ENCODE results near the gene GRPEL1. TPM values are rescaled to one million over a fixed set of nuclear protein-coding genes. Genes with fewer than 3 reads are reported as not detected.

Gene GRPEL1
- total RNA-seq, 1 donor from 2014 or later = 100 TPM

GRCh38 chr4:7027913-7028312 lies 40.0 kb downstream of the GRPEL1 start:
- peaks cover 52% of the 10 kb centered on the region for H3K36me3 Mint-ChIP-seq (ENCODE audit: low read depth)
- H3K27me3 Mint-ChIP-seq = no peaks in the 10 kb centered on the region
- H3K4me3 Mint-ChIP-seq = no peak overlapping the region
- H3K27ac Mint-ChIP-seq = peak overlapping the region; percentile 17
- no peak for DNase-seq
- peaks cover 7% of the 10 kb centered on the region for H3K4me1 Mint-ChIP-seq
- no peaks in the 10 kb centered on the region for H3K9me3 Mint-ChIP-seq
- intact Hi-C loops (cut with micrococcal nuclease) = no loop called here

GRCh38 chr4:7027284-7027683 lies 40.6 kb downstream of the GRPEL1 start:
- H3K9me3 Mint-ChIP-seq = no peaks in the 10 kb centered on the region
- H3K27ac Mint-ChIP-seq = peak overlapping the region; percentile 10

GRCh38 chr4:7026107-7026506 lies 41.8 kb downstream of the GRPEL1 start:
- Mint-ChIP-seq H3K9me3 (no peaks in the 10 kb centered on the region), H3K27me3 (no peaks in the 10 kb centered on the region), H3K27ac (peak overlapping the region; percentile 53), H3K4me3 (no peak overlapping the region), H3K4me1 (peaks cover 7% of the 10 kb centered on the region), H3K36me3 (ENCODE audit: low read depth) (peaks cover 50% of the 10 kb centered on the region)
- no peak for DNase-seq
- intact Hi-C loops (cut with micrococcal nuclease) = no loop called here

More at GRCh38 chr4:7027284-7027683, 40.6 kb downstream of the GRPEL1 start:
- no peak for DNase-seq
- peaks cover 7% of the 10 kb centered on the region for H3K4me1 Mint-ChIP-seq
- no peak overlapping the region for H3K4me3 Mint-ChIP-seq
- H3K27me3 Mint-ChIP-seq = no peaks in the 10 kb centered on the region
- intact Hi-C loops (cut with micrococcal nuclease) = no loop called here
- peaks cover 51% of the 10 kb centered on the region for H3K36me3 Mint-ChIP-seq (ENCODE audit: low read depth)

GRCh38 chr4:7025040-7025602 lies 42.7 kb downstream of the GRPEL1 start:
- H3K4me1 Mint-ChIP-seq = peaks cover 7% of the 10 kb centered on the region
- no peaks in the 10 kb centered on the region for H3K27me3 Mint-ChIP-seq
- intact Hi-C loops (cut with micrococcal nuclease) = no loop called here
- no peaks in the 10 kb centered on the region for H3K9me3 Mint-ChIP-seq
- DNase-seq = no peak
- no peak overlapping the region for H3K27ac Mint-ChIP-seq
- no peak overlapping the region for H3K4me3 Mint-ChIP-seq
- peaks cover 48% of the 10 kb centered on the region for H3K36me3 Mint-ChIP-seq (ENCODE audit: low read depth)

GRCh38 chr4:7024336-7024890 lies 43.5 kb downstream of the GRPEL1 start:
- Mint-ChIP-seq H3K4me3 (no peak overlapping the region), H3K27ac (no peak overlapping the region), H3K27me3 (no peaks in the 10 kb centered on the region), H3K36me3 (ENCODE audit: low read depth) (peaks cover 45% of the 10 kb centered on the region), H3K4me1 (peaks cover 7% of the 10 kb centered on the region), H3K9me3 (no peaks in the 10 kb centered on the region)
- intact Hi-C loops (cut with micrococcal nuclease) = no loop called here
- no peak for DNase-seq

GRCh38 chr4:7023901-7024300 lies 44.0 kb downstream of the GRPEL1 start:
- Mint-ChIP-seq H3K4me3 (no peak overlapping the region), H3K27ac (no peak overlapping the region), H3K27me3 (no peaks in the 10 kb centered on the region), H3K9me3 (no peaks in the 10 kb centered on the region), H3K4me1 (peaks cover 7% of the 10 kb centered on the region), H3K36me3 (ENCODE audit: low read depth) (peaks cover 41% of the 10 kb centered on the region)
- DNase-seq = no peak
- intact Hi-C loops (cut with micrococcal nuclease) = no loop called here

- H3K27me3 Mint-ChIP-seq = no peaks in the 10 kb centered on the region
- no peak for DNase-seq
- peaks cover 40% of the 10 kb centered on the region for H3K36me3 Mint-ChIP-seq (ENCODE audit: low read depth)
- H3K4me3 Mint-ChIP-seq = no peak overlapping the region
- H3K27ac Mint-ChIP-seq = no peak overlapping the region
- H3K9me3 Mint-ChIP-seq = no peaks in the 10 kb centered on the region
- intact Hi-C loops (cut with micrococcal nuclease) = no loop called here
- peaks cover 7% of the 10 kb centered on the region for H3K4me1 Mint-ChIP-seq
These were observed 44.4 kb downstream of the GRPEL1 start for GRCh38 chr4:7023486-7023885.

GRCh38 chr4:7021930-7022664 lies 45.8 kb downstream of the GRPEL1 start:
- no peaks in the 10 kb centered on the region for H3K27me3 Mint-ChIP-seq
- intact Hi-C loops (cut with micrococcal nuclease) = no loop called here
- H3K36me3 Mint-ChIP-seq (ENCODE audit: low read depth) = peaks cover 36% of the 10 kb centered on the region
- H3K4me1 Mint-ChIP-seq = peaks cover under 1% of the 10 kb centered on the region
- H3K4me3 Mint-ChIP-seq = no peak overlapping the region
- DNase-seq = no peak
- H3K27ac Mint-ChIP-seq = no peak overlapping the region
- H3K9me3 Mint-ChIP-seq = no peaks in the 10 kb centered on the region

- H3K4me3 Mint-ChIP-seq = no peak overlapping the region
- no peaks in the 10 kb centered on the region for H3K4me1 Mint-ChIP-seq
- DNase-seq = no peak
- H3K27me3 Mint-ChIP-seq = no peaks in the 10 kb centered on the region
- H3K36me3 Mint-ChIP-seq (ENCODE audit: low read depth) = peaks cover 28% of the 10 kb centered on the region
- no peak overlapping the region for H3K27ac Mint-ChIP-seq
- intact Hi-C loops (cut with micrococcal nuclease) = no loop called here
- no peaks in the 10 kb centered on the region for H3K9me3 Mint-ChIP-seq
These were observed 46.5 kb downstream of the GRPEL1 start for GRCh38 chr4:7021355-7021754.

- intact Hi-C loops (cut with micrococcal nuclease) = no loop called here
- Mint-ChIP-seq H3K9me3 (no peaks in the 10 kb centered on the region), H3K27ac (peak overlapping the region; percentile 34), H3K27me3 (no peaks in the 10 kb centered on the region), H3K4me3 (no peak overlapping the region), H3K36me3 (ENCODE audit: low read depth) (peaks cover 28% of the 10 kb centered on the region), H3K4me1 (no peaks in the 10 kb centered on the region)
- DNase-seq = no peak
These were observed 47.0 kb downstream of the GRPEL1 start for GRCh38 chr4:7020856-7021255.

GRCh38 chr4:7020290-7020689 lies 47.6 kb downstream of the GRPEL1 start:
- DNase-seq = no peak
- intact Hi-C loops (cut with micrococcal nuclease) = no loop called here
- H3K4me1 Mint-ChIP-seq = no peaks in the 10 kb centered on the region
- peaks cover 29% of the 10 kb centered on the region for H3K36me3 Mint-ChIP-seq (ENCODE audit: low read depth)
- no peaks in the 10 kb centered on the region for H3K9me3 Mint-ChIP-seq
- no peak overlapping the region for H3K27ac Mint-ChIP-seq
- no peak overlapping the region for H3K4me3 Mint-ChIP-seq
- H3K27me3 Mint-ChIP-seq = no peaks in the 10 kb centered on the region

GRCh38 chr4:7019367-7019766 lies 48.5 kb downstream of the GRPEL1 start:
- H3K9me3 Mint-ChIP-seq = no peaks in the 10 kb centered on the region
- intact Hi-C loops (cut with micrococcal nuclease) = no loop called here
- H3K4me3 Mint-ChIP-seq = no peak overlapping the region
- no peaks in the 10 kb centered on the region for H3K27me3 Mint-ChIP-seq
- H3K4me1 Mint-ChIP-seq = peaks cover 4% of the 10 kb centered on the region
- H3K27ac Mint-ChIP-seq = no peak overlapping the region
- H3K36me3 Mint-ChIP-seq (ENCODE audit: low read depth) = peaks cover 37% of the 10 kb centered on the region
- no peak for DNase-seq

GRCh38 chr4:7018281-7018680 lies 49.6 kb downstream of the GRPEL1 start:
- H3K4me1 Mint-ChIP-seq = peaks cover 5% of the 10 kb centered on the region
- no peaks in the 10 kb centered on the region for H3K27me3 Mint-ChIP-seq
- H3K36me3 Mint-ChIP-seq (ENCODE audit: low read depth) = peaks cover 46% of the 10 kb centered on the region
- DNase-seq = no peak
- no peak overlapping the region for H3K27ac Mint-ChIP-seq
- no peaks in the 10 kb centered on the region for H3K9me3 Mint-ChIP-seq
- intact Hi-C loops (cut with micrococcal nuclease) = no loop called here
- no peak overlapping the region for H3K4me3 Mint-ChIP-seq

GRCh38 chr4:7017446-7018048 lies 50.3 kb downstream of the GRPEL1 start:
- Mint-ChIP-seq H3K4me1 (peaks cover 8% of the 10 kb centered on the region), H3K27ac (no peak overlapping the region), H3K9me3 (no peaks in the 10 kb centered on the region), H3K36me3 (ENCODE audit: low read depth) (peaks cover 50% of the 10 kb centered on the region), H3K27me3 (no peaks in the 10 kb centered on the region), H3K4me3 (no peak overlapping the region)
- intact Hi-C loops (cut with micrococcal nuclease) = no loop called here
- no peak for DNase-seq

All from activated CD4-positive, alpha-beta T cell treated with anti-CD3 and anti-CD28 coated beads, Interleukin-2, amount 10 ng/mL, durations not matched to agents 24 days and 14 days (primary cell).